Hepatocyte (in vitro differentiated cells): ENCODE measurements around the gene KCNJ1. TPM values are rescaled to one million over a fixed set of nuclear protein-coding genes. Genes with fewer than 3 reads are reported as not detected.

ENCODE experiments used
- DNase-seq: peaks from one replicate; pipeline ENCODE4 v3.0.0-alpha.2; 2016; ENCODE audit warnings: low spot score
- H2AFZ ChIP-seq: fragments of 200-600 bp; sonication (generic); 2 replicates; pipeline ENCODE4 v1.6.0; 2016; ENCODE audit warnings: antibody characterized with exemption, mild to moderate bottlenecking
- H3K27ac ChIP-seq: fragments of 200-600 bp; sonication (generic); 2 replicates; pipeline ENCODE4 v1.5.1; 2016; ENCODE audit warnings: mild to moderate bottlenecking
- H3K27me3 ChIP-seq: fragments of 200-600 bp; sonication (generic); 2 replicates; pipeline ENCODE4 v1.6.1; 2016
- H3K36me3 ChIP-seq: fragments of 200-600 bp; sonication (generic); replicated peaks from 2 replicates; pipeline ENCODE4 v1.5.1; 2016; ENCODE audit warnings: low read depth; ENCODE audit not compliant: insufficient read depth
- H3K4me1 ChIP-seq: fragments of 200-600 bp; sonication (generic); 2 replicates; pipeline ENCODE4 v1.5.1; 2016; ENCODE audit warnings: mild to moderate bottlenecking, moderate library complexity; ENCODE audit not compliant: insufficient read depth
- H3K4me2 ChIP-seq: fragments of 200-600 bp; sonication (generic); 2 replicates; pipeline ENCODE4 v1.6.0; 2016
- H3K4me3 ChIP-seq: fragments of 200-600 bp; sonication (generic); 2 replicates; pipeline ENCODE4 v1.5.1; 2016; ENCODE audit warnings: mild to moderate bottlenecking
- H3K79me2 ChIP-seq: fragments of 200-600 bp; sonication (generic); 2 replicates; pipeline ENCODE4 v1.6.0; 2017; ENCODE audit warnings: mild to moderate bottlenecking
- H3K9me2 ChIP-seq: fragments of 200-600 bp; sonication (generic); replicated peaks from 2 replicates; pipeline ENCODE4 v1.6.0; 2017; ENCODE audit warnings: mild to moderate bottlenecking; ENCODE audit not compliant: insufficient read depth
- H3K9me3 ChIP-seq: fragments of 200-600 bp; sonication (generic); 2 replicates; pipeline ENCODE4 v1.5.1; 2016; ENCODE audit warnings: low read depth, mild to moderate bottlenecking
- H4K20me1 ChIP-seq: fragments of 200-600 bp; sonication (generic); 2 replicates; pipeline ENCODE4 v1.6.0; 2016; ENCODE audit warnings: mild to moderate bottlenecking; ENCODE audit not compliant: insufficient read depth, poor library complexity, severe bottlenecking
- CTCF ChIP-seq: fragments of 200-600 bp; sonication (generic); IDR thresholded peaks from 2 replicates; pipeline ENCODE4 v1.5.1; 2016; ENCODE audit warnings: antibody characterized with exemption, mild to moderate bottlenecking; ENCODE audit not compliant: poor library complexity
- EZH2 ChIP-seq: fragments of 200-600 bp; sonication (generic); IDR thresholded peaks from 2 replicates; pipeline ENCODE4 v1.6.1; 2016; ENCODE audit warnings: antibody characterized with exemption, mild to moderate bottlenecking, borderline replicate concordance
- EZH2phosphoT487 ChIP-seq: fragments of 200-600 bp; sonication (generic); IDR thresholded peaks from one replicate; pipeline ENCODE4 v1.6.1; 2018; ENCODE audit warnings: antibody characterized with exemption, mild to moderate bottlenecking, low read depth, moderate library complexity; ENCODE audit not compliant: unreplicated experiment, severe bottlenecking
- WGBS: methylation state at CpG from one replicate; pipeline ENCODE4 v1.1.6; 2016; ENCODE audit warnings: low lambda C conversion rate; ENCODE audit errors: missing lambda C conversion rate; 5-methylcytosine and 5-hydroxymethylcytosine counted together
- polyA plus RNA-seq: library from polyadenylated mRNA; unstranded; fragments of >200 nt; fragmentation: Nextera tagmentation; extraction: Ambion mirVana; gene quantifications from 2 replicates; pipeline ENCODE4 v1.2.1, GENCODE V29; 2016
- total RNA-seq: library from RNA; depleted of rRNA; stranded (reverse); fragments of >200 nt; gene quantifications from 2 replicates; pipeline ENCODE4 v1.2.3, GENCODE V29; 2014

Gene KCNJ1
- total and polyA plus RNA-seq, 2 experiments from 2014 or later: not detected

GRCh38 chr11:128868841-128869671 is 2.0 kb upstream of the KCNJ1 start:
- no peaks in the 10 kb centered on the region for H3K9me2 ChIP-seq
- DNase-seq: no peak
- H3K4me2 ChIP-seq: no peak overlapping the region
- H2AFZ ChIP-seq: no peak overlapping the region
- H3K27me3 ChIP-seq: peaks cover 22% of the 10 kb centered on the region
- no peaks in the 10 kb centered on the region for H3K36me3 ChIP-seq
- no peaks in the 10 kb centered on the region for H4K20me1 ChIP-seq
- no peaks in the 10 kb centered on the region for H3K4me1 ChIP-seq
- H3K9me3 ChIP-seq: no peaks in the 10 kb centered on the region
- H3K79me2 ChIP-seq: no peaks in the 10 kb centered on the region
- H3K4me3 ChIP-seq: no peak overlapping the region
- WGBS: 93% methylated on average over 10 of the region's 10 CpGs
- TF ChIP-seq EZH2 (no peak), CTCF (no peak), EZH2phosphoT487 (no peak)
- no peak overlapping the region for H3K27ac ChIP-seq

- 89% methylated on average over 1 of the region's 1 CpG for WGBS
These were observed 1.6 kb downstream of the KCNJ1 start for GRCh38 chr11:128865490-128865889.

GRCh38 chr11:128862908-128863660 is 4.0 kb downstream of the KCNJ1 start:
- no peaks in the 10 kb centered on the region for H3K27me3 ChIP-seq
- peaks cover 4% of the 10 kb centered on the region for H3K4me1 ChIP-seq
- H4K20me1 ChIP-seq: no peaks in the 10 kb centered on the region
- no peaks in the 10 kb centered on the region for H3K36me3 ChIP-seq
- no peak for DNase-seq
- H3K4me2 ChIP-seq: no peak overlapping the region
- no peak for TF ChIP-seq CTCF
- TF ChIP-seq EZH2phosphoT487: no peak
- no peak for TF ChIP-seq EZH2
- H3K4me3 ChIP-seq: no peak overlapping the region
- WGBS: 56% methylated on average over 4 of the region's 4 CpGs
- no peaks in the 10 kb centered on the region for H3K79me2 ChIP-seq
- H3K9me3 ChIP-seq: no peaks in the 10 kb centered on the region
- H3K9me2 ChIP-seq: no peaks in the 10 kb centered on the region
- H2AFZ ChIP-seq: no peak overlapping the region
- H3K27ac ChIP-seq: no peak overlapping the region

More at GRCh38 chr11:128865490-128865889, 1.6 kb downstream of the KCNJ1 start:
- Histone ChIP-seq H2AFZ (no peak overlapping the region), H3K27ac (no peak overlapping the region), H3K4me2 (no peak overlapping the region), H3K4me1 (peaks cover 4% of the 10 kb centered on the region), H3K36me3 (no peaks in the 10 kb centered on the region), H3K9me3 (no peaks in the 10 kb centered on the region), H4K20me1 (no peaks in the 10 kb centered on the region), H3K9me2 (no peaks in the 10 kb centered on the region), H3K79me2 (no peaks in the 10 kb centered on the region), H3K27me3 (no peaks in the 10 kb centered on the region), H3K4me3 (no peak overlapping the region)
- TF ChIP-seq EZH2: no peak
- no peak for TF ChIP-seq CTCF
- no peak for TF ChIP-seq EZH2phosphoT487
- DNase-seq: no peak
